NB4 (cell line): ENCODE results near the gene CSMD2.

Experiments
- DNase-seq: peaks from one replicate; pipeline ENCODE4 v3.0.0; 2010; ENCODE audit warnings: low read depth
- H3K4me3 ChIP-seq: one replicate; pipeline ENCODE4 v1.5.1; 2011; ENCODE audit warnings: mild to moderate bottlenecking, low read depth, low read length, moderate library complexity
- MYC ChIP-seq: IDR thresholded peaks from 2 replicates; pipeline ENCODE4 v1.6.1; 2011; ENCODE audit warnings: low read depth, low read length
- POLR2A ChIP-seq: IDR thresholded peaks from 2 replicates; pipeline ENCODE4 v1.6.1; 2011; ENCODE audit warnings: mild to moderate bottlenecking; ENCODE audit not compliant: insufficient read length; ENCODE audit errors: extremely low read depth
- TF ChIP-seq, protein P1 (sequence below): IDR thresholded peaks from 2 replicates; pipeline ENCODE4 v1.6.1; 2011; ENCODE audit warnings: low read depth, low read length
- TF ChIP-seq, protein P2 (sequence below): IDR thresholded peaks from one replicate; pipeline ENCODE4 v1.5.1; 2012; ENCODE audit warnings: low read depth, low read length

Gene CSMD2

DNA sequence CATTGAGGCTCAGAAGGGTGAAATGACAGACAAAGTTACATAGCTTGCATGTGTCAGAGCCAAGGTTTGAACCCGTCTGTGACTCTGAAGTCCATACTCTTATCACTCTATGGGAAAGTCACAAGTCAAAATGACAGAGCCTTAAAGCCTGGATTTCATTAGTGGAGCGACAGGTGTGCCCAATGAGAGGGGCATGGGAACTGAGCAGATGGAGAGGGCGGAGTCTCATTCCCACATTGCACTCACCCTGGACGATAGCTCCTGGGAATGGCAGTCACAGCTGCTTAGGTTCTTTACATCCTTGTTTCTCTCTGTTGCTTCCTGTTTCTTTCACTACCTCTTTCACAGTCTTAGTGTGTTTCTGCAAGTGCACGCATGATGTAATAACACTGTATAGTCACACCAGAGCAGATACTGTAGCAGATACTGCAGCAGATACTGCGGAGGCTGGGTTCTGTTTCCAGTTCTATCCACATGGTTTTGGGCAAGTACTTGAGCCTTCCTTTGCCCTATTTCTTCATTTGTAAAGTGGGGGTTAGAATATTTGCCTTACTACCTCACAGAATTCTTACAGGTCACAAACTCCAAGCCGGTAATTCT lies 565.4 kb downstream of the CSMD2 start:
- H3K4me3 ChIP-seq: no peak overlapping the region
- peak; percentile 32 for DNase-seq
- no peak for TF ChIP-seq POLR2A
- no peak for TF ChIP-seq MYC
- TF ChIP-seq, protein P1, sequence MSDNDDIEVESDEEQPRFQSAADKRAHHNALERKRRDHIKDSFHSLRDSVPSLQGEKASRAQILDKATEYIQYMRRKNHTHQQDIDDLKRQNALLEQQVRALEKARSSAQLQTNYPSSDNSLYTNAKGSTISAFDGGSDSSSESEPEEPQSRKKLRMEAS: no peak
- TF ChIP-seq, protein P2, sequence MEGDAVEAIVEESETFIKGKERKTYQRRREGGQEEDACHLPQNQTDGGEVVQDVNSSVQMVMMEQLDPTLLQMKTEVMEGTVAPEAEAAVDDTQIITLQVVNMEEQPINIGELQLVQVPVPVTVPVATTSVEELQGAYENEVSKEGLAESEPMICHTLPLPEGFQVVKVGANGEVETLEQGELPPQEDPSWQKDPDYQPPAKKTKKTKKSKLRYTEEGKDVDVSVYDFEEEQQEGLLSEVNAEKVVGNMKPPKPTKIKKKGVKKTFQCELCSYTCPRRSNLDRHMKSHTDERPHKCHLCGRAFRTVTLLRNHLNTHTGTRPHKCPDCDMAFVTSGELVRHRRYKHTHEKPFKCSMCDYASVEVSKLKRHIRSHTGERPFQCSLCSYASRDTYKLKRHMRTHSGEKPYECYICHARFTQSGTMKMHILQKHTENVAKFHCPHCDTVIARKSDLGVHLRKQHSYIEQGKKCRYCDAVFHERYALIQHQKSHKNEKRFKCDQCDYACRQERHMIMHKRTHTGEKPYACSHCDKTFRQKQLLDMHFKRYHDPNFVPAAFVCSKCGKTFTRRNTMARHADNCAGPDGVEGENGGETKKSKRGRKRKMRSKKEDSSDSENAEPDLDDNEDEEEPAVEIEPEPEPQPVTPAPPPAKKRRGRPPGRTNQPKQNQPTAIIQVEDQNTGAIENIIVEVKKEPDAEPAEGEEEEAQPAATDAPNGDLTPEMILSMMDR: no peak

DNA sequence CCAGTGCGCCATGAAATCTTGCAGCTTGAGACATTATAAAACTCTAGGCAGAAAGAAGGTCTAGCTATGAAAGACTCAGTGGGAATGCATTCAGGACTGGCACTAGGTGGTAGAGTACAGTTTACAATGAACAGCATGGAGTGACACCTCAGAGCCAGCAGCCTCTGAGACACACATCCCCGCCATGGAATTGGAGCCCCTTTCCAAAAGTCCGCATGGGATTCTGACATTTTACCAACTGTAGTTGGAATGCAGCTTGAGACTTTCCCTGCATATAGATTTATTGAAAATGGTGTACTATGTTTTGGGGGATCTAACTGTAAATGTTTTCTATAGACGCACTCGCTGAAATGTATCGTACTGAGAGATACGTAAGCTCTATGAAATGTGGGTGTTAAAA lies 576.3 kb downstream of the CSMD2 start:
- no peak for DNase-seq
- no peak overlapping the region for H3K4me3 ChIP-seq
- TF ChIP-seq MYC (no peak), POLR2A (no peak)
- TF ChIP-seq, protein P2: no peak
- TF ChIP-seq, protein P1: no peak

DNA sequence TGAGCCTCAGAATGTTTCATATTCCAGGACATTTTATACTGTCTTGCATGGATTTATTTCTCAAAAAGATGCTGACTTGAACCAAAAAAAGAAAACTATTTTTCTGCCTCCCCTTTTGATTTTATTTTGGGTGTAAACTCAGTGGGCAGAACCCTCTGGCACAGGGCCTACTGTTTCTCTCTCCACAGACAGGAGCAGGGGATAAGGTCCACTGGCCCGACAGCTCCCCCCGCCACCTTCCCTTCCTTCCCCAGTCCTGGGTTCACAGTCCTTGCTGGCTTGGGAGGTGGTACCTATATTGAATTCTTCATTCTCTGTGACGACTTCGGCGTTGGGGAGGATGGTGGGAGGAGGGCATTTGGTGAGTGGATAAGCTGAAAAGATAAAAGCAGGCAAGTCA lies 578.2 kb downstream of the CSMD2 start:
- TF ChIP-seq, protein P1: no peak
- no peak for TF ChIP-seq MYC
- no peak for TF ChIP-seq POLR2A
- TF ChIP-seq, protein P2: no peak
- no peak overlapping the region for H3K4me3 ChIP-seq
- DNase-seq: no peak

DNA sequence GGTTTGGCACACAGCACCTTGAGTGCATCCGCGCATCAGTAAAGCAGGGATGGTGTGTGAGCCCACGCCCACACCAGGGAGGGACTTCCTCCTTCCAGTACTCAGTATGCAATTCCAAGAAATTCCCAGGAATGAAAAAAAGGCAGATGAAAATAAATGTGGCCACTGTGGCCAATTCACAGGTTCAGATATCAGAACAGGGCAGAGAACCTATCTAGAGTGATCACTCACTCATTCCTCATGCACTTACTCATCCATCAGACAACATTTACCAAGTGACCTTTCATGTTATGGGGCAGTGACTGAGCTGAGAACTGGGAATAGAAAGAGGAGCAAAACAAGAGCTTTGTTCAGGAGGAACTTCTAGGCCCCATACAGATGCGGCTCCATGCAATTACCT lies 578.9 kb downstream of the CSMD2 start:
- H3K4me3 ChIP-seq: no peak overlapping the region
- DNase-seq: no peak
- no peak for TF ChIP-seq MYC
- TF ChIP-seq, protein P2: no peak
- TF ChIP-seq, protein P1: no peak
- no peak for TF ChIP-seq POLR2A

DNA sequence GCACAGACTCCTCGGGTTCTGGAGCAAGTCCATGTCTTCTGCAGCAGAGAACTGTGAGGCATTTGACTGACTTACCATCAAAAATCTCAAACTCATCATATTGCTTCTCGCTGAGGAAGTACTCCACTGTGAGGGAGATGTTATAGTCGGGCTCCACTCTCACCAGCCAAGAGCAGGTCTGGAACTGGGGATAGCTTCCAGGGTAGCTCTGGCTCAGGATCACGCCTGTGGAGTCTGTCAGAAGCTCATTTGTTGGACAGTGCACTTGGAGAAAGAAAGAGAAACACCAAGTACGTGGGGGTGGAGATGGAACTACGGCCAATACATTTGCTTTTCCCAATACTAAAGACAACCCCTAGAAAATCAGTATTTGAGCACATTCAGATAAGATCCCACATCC lies 581.5 kb downstream of the CSMD2 start:
- no peak for DNase-seq
- no peak overlapping the region for H3K4me3 ChIP-seq
- TF ChIP-seq, protein P2: no peak
- TF ChIP-seq, protein P1: no peak
- TF ChIP-seq MYC (no peak), POLR2A (no peak)
